WTC11 (cell line): ENCODE data around the gene CFAP74. TPM values are rescaled to one million over a fixed set of nuclear protein-coding genes. Genes with fewer than 3 reads are reported as not detected.

ENCODE experiments used
- ATAC-seq: fragments of 200-7000 bp; cut with Tn5 transposase; 2 replicates; pipeline ENCODE4 v1.10.0; 2021; ENCODE audit warnings: mild to moderate bottlenecking, moderate library complexity
- CTCF ChIA-PET: fragments of 300-600 bp; sonication (Branson Sonifier 250); formaldehyde crosslinking; loops from one replicate; lab custom pipeline; 2021; ENCODE audit warnings: antibody characterized with exemption; lab: Charles Lee
- POLR2A ChIA-PET: fragments of 350-600 bp; sonication (Branson Sonifier 250); formaldehyde crosslinking; loops from one replicate; lab custom pipeline; 2021; ENCODE audit warnings: antibody characterized with exemption; lab: Charles Lee
- DNase-seq: peaks from one replicate; pipeline ENCODE4 v3.0.0; 2021; ENCODE audit warnings: low spot score
- H3K27ac Mint-ChIP-seq: 2 replicates; pipeline ENCODE4 v1.8.0; 2021; ENCODE audit warnings: mixed read lengths
- H3K27me3 Mint-ChIP-seq: 2 replicates; pipeline ENCODE4 v1.8.0; 2021; ENCODE audit warnings: low read depth, mild to moderate bottlenecking, moderate library complexity, mixed read lengths
- H3K36me3 Mint-ChIP-seq: 2 replicates; pipeline ENCODE4 v1.8.0; 2021; ENCODE audit warnings: mixed read lengths
- H3K4me1 Mint-ChIP-seq: 2 replicates; pipeline ENCODE4 v1.8.0; 2022; ENCODE audit warnings: mixed read lengths
- H3K4me3 Mint-ChIP-seq: 2 replicates; pipeline ENCODE4 v1.8.0; 2021; ENCODE audit warnings: mild to moderate bottlenecking, moderate library complexity, mixed read lengths
- H3K9me3 Mint-ChIP-seq: 2 replicates; pipeline ENCODE4 v1.8.0; 2021; ENCODE audit warnings: mixed read lengths
- AR ChIP-seq: fragments of 250-450 bp; sonication (Bioruptor Pico); IDR thresholded peaks from 2 replicates; pipeline ENCODE4 v1.9.0; 2021; ENCODE audit warnings: mild to moderate bottlenecking
- ETV6 ChIP-seq: sonication (generic); formaldehyde crosslinking; IDR thresholded peaks from 2 replicates; pipeline ENCODE4 v1.8.1; 2022; ENCODE audit warnings: mild to moderate bottlenecking, missing genetic modification reagents
- FOXJ3 ChIP-seq: sonication (generic); formaldehyde crosslinking; IDR thresholded peaks from 2 replicates; pipeline ENCODE4 v1.9.0; 2021; ENCODE audit warnings: missing genetic modification reagents, mild to moderate bottlenecking, borderline replicate concordance
- FOXK1 ChIP-seq: sonication (generic); formaldehyde crosslinking; IDR thresholded peaks from 2 replicates; pipeline ENCODE4 v1.8.0; 2022; ENCODE audit warnings: mild to moderate bottlenecking, moderate library complexity, missing genetic modification reagents
- JAZF1 ChIP-seq: fragments of 250-450 bp; sonication (Bioruptor Pico); IDR thresholded peaks from 2 replicates; pipeline ENCODE4 v1.9.0; 2021; ENCODE audit warnings: moderate library complexity, mild to moderate bottlenecking, inconsistent platforms
- KAT7 ChIP-seq: sonication (generic); formaldehyde crosslinking; IDR thresholded peaks from 2 replicates; pipeline ENCODE4 v1.8.1; 2023; ENCODE audit warnings: missing genetic modification reagents, mild to moderate bottlenecking, borderline replicate concordance
- MXD4 ChIP-seq: fragments of 250-450 bp; sonication (Bioruptor Pico); IDR thresholded peaks from 2 replicates; pipeline ENCODE4 v1.8.0; 2021; ENCODE audit warnings: mild to moderate bottlenecking, moderate library complexity, borderline replicate concordance
- NR2C2 ChIP-seq: sonication (generic); formaldehyde crosslinking; IDR thresholded peaks from 2 replicates; pipeline ENCODE4 v1.8.0; 2022; ENCODE audit warnings: mild to moderate bottlenecking, missing genetic modification reagents
- RELA ChIP-seq: sonication (generic); formaldehyde crosslinking; IDR thresholded peaks from 2 replicates; pipeline ENCODE4 v1.8.1; 2022; ENCODE audit warnings: missing genetic modification reagents, mild to moderate bottlenecking, borderline replicate concordance
- RORB ChIP-seq: fragments of 250-450 bp; sonication (Bioruptor Pico); IDR thresholded peaks from 2 replicates; pipeline ENCODE4 v1.9.0; 2021; ENCODE audit warnings: mild to moderate bottlenecking
- SOX15 ChIP-seq: fragments of 250-450 bp; sonication (Bioruptor Pico); IDR thresholded peaks from 2 replicates; pipeline ENCODE4 v1.9.0; 2021; ENCODE audit warnings: mild to moderate bottlenecking
- TCF7 ChIP-seq: sonication (generic); formaldehyde crosslinking; IDR thresholded peaks from 2 replicates; pipeline ENCODE4 v1.8.0; 2022; ENCODE audit warnings: mild to moderate bottlenecking, low read depth, missing genetic modification reagents, moderate library complexity
- TEAD1 ChIP-seq: sonication (generic); formaldehyde crosslinking; IDR thresholded peaks from 2 replicates; pipeline ENCODE4 v1.8.0; 2022; ENCODE audit warnings: mild to moderate bottlenecking, missing genetic modification reagents
- TP53 ChIP-seq: sonication (generic); formaldehyde crosslinking; IDR thresholded peaks from 2 replicates; pipeline ENCODE4 v1.8.1; 2023; ENCODE audit warnings: mild to moderate bottlenecking, missing genetic modification reagents
- ZNF232 ChIP-seq: sonication (generic); formaldehyde crosslinking; IDR thresholded peaks from 2 replicates; pipeline ENCODE4 v1.8.0; 2022; ENCODE audit warnings: mild to moderate bottlenecking, missing genetic modification reagents
- ZNF423 ChIP-seq: fragments of 250-450 bp; sonication (Bioruptor Pico); IDR thresholded peaks from 2 replicates; pipeline ENCODE4 v2.1.2; 2022; ENCODE audit warnings: mild to moderate bottlenecking, moderate library complexity
- ZNF425 ChIP-seq: fragments of 250-450 bp; sonication (Bioruptor Pico); conservative IDR thresholded peaks from 2 replicates; pipeline ENCODE4 v1.9.0; 2021; ENCODE audit warnings: mild to moderate bottlenecking
- total RNA-seq: library from RNA; stranded (reverse); gene quantifications from 3 replicates; pipeline ENCODE4 v1.2.3, GENCODE V29; 2021
- TF ChIP-seq, protein P1 (sequence below): fragments of 200-600 bp; IDR thresholded peaks from 2 replicates; pipeline ENCODE4 v1.8.0; 2022; ENCODE audit warnings: antibody characterized with exemption
- TF ChIP-seq, protein P2 (sequence below): sonication (generic); formaldehyde crosslinking; IDR thresholded peaks from 2 replicates; pipeline ENCODE4 v1.8.1; 2022; ENCODE audit warnings: missing genetic modification reagents, borderline replicate concordance
- TF ChIP-seq, protein P3 (sequence below): fragments of 250-450 bp; sonication (Bioruptor Pico); IDR thresholded peaks from 2 replicates; pipeline ENCODE4 v1.9.0; 2021; ENCODE audit warnings: moderate library complexity, mild to moderate bottlenecking, inconsistent platforms, borderline replicate concordance

The CFAP74 gene
- total RNA-seq, 1 experiment from 2014 or later, result 0.35 TPM

GRCh38 chr1:2052054-2052679 is 48.6 kb upstream of the CFAP74 start:
- H3K27me3 Mint-ChIP-seq, result peaks cover 2% of the 10 kb centered on the region; the same call in 1 of the 2 replicates
- peaks cover 5% of the 10 kb centered on the region for H3K36me3 Mint-ChIP-seq
- ChIA-PET POLR2A (no interaction called here), CTCF (interaction anchor here (1.3 to 1.4 kb wide), 2 partner anchors 88 to 114 kb away, joined by 3 to 4 read pairs; no protein-coding TSS in a partner anchor)
- peak overlapping the region; percentile 72 for H3K4me3 Mint-ChIP-seq
- H3K9me3 Mint-ChIP-seq, result no peaks in the 10 kb centered on the region
- ATAC-seq, result no peak
- TF ChIP-seq KAT7 (CRISPR knock-in tag) (no peak), FOXK1 (CRISPR knock-in tag) (no peak), ZNF423 (no peak), FOXJ3 (no peak), ZNF425 (no peak), TP53 (CRISPR knock-in tag) (no peak), NR2C2 (CRISPR knock-in tag) (no peak), MXD4 (no peak), ETV6 (no peak), TCF7 (CRISPR knock-in tag) (no peak), RELA (no peak), AR (CRISPR knock-in tag) (no peak), SOX15 (CRISPR knock-in tag) (no peak), ZNF232 (CRISPR knock-in tag) (no peak), JAZF1 (CRISPR knock-in tag) (no peak), TEAD1 (CRISPR knock-in tag) (no peak), RORB (no peak)
- TF ChIP-seq, protein P1, sequence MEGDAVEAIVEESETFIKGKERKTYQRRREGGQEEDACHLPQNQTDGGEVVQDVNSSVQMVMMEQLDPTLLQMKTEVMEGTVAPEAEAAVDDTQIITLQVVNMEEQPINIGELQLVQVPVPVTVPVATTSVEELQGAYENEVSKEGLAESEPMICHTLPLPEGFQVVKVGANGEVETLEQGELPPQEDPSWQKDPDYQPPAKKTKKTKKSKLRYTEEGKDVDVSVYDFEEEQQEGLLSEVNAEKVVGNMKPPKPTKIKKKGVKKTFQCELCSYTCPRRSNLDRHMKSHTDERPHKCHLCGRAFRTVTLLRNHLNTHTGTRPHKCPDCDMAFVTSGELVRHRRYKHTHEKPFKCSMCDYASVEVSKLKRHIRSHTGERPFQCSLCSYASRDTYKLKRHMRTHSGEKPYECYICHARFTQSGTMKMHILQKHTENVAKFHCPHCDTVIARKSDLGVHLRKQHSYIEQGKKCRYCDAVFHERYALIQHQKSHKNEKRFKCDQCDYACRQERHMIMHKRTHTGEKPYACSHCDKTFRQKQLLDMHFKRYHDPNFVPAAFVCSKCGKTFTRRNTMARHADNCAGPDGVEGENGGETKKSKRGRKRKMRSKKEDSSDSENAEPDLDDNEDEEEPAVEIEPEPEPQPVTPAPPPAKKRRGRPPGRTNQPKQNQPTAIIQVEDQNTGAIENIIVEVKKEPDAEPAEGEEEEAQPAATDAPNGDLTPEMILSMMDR, result no peak
- TF ChIP-seq, protein P2, sequence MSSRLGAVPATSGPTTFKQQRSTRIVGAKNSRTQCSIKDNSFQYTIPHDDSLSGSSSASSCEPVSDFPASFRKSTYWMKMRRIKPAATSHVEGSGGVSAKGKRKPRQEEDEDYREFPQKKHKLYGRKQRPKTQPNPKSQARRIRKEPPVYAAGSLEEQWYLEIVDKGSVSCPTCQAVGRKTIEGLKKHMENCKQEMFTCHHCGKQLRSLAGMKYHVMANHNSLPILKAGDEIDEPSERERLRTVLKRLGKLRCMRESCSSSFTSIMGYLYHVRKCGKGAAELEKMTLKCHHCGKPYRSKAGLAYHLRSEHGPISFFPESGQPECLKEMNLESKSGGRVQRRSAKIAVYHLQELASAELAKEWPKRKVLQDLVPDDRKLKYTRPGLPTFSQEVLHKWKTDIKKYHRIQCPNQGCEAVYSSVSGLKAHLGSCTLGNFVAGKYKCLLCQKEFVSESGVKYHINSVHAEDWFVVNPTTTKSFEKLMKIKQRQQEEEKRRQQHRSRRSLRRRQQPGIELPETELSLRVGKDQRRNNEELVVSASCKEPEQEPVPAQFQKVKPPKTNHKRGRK (CRISPR knock-in tag), result no peak
- TF ChIP-seq, protein P3, sequence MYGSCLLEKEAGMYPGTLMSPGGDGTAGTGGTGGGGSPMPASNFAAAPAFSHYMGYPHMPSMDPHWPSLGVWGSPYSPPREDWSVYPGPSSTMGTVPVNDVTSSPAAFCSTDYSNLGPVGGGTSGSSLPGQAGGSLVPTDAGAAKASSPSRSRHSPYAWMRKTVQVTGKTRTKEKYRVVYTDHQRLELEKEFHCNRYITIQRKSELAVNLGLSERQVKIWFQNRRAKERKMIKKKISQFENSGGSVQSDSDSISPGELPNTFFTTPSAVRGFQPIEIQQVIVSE (CRISPR knock-in tag), result no peak
- DNase-seq, result no peak
- H3K27ac Mint-ChIP-seq, result peak overlapping the region; percentile 70; the same call in 1 of the 2 replicates
- peaks cover 20% of the 10 kb centered on the region for H3K4me1 Mint-ChIP-seq
